Measurements from ENCODE around the gene ATP8A1. TPM values are rescaled to one million over a fixed set of nuclear protein-coding genes. Genes with fewer than 3 reads are reported as not detected.

The ATP8A1 gene
- total and polyA plus RNA-seq, 2 of the 4 experiments (the other 2 are of a cell fraction) = 0.12 to 0.36 TPM

GRCh38 chr4:42498040-42498439 lies 158.9 kb downstream of the ATP8A1 start:
- dilution Hi-C loops (cut with HindIII; ENCODE audit: low sequenced_read_pairs, unreplicated experiment) (no loop called here), intact Hi-C loops (cut with micrococcal nuclease) (no loop called here), in situ Hi-C loops (cut with MboI; ENCODE audit: low sequenced_read_pairs) (no loop called here)
- H3K27ac ChIP-seq (ENCODE audit: insufficient read depth, low read length) = no peak overlapping the region
- H3K4me3 ChIP-seq (ENCODE audit: insufficient read depth, low read depth, low read length) = no peak overlapping the region
- H4K5ac ChIP-seq (ENCODE audit: low read depth, low read length) = no peak overlapping the region
- no peak overlapping the region for H2BK20ac ChIP-seq (ENCODE audit: low read depth, low read length)
- no peak overlapping the region for H4K8ac ChIP-seq (ENCODE audit: low read depth in 2 of 2, low read length in 2 of 2)
- no peaks in the 10 kb centered on the region for H3K36me3 ChIP-seq (ENCODE audit: control insufficient read depth, insufficient read depth, low read length)
- no peaks in the 10 kb centered on the region for H3K4me1 ChIP-seq (ENCODE audit: control insufficient read depth, insufficient read depth, low read length)
- H4K91ac ChIP-seq (ENCODE audit: insufficient read depth, low read depth, low read length) = no peak overlapping the region
- H3K18ac ChIP-seq (ENCODE audit: low read depth, low read length) = no peak overlapping the region
- no peak overlapping the region for H2AFZ ChIP-seq (replicated peaks; ENCODE audit: low read length, poor library complexity)
- no peaks in the 10 kb centered on the region for H3K79me1 ChIP-seq (ENCODE audit: low read depth in 1 of 2, low read length in 2 of 2)
- WGBS, 2 experiments (ENCODE audit: extremely low coverage in 2 of 2, insufficient read length in 1 of 2) = no CpG with 5 or more reads among the region's 2 CpGs
- no peak overlapping the region for H2BK15ac ChIP-seq (ENCODE audit: low read depth, low read length)
- H4K20me1 ChIP-seq (ENCODE audit: insufficient read depth, low read length) = no peaks in the 10 kb centered on the region
- no peak overlapping the region for H2BK120ac ChIP-seq (ENCODE audit: low read depth, low read length)
- no peaks in the 10 kb centered on the region; the same call in 1 of the 2 replicates for H3K9me1 ChIP-seq (ENCODE audit: insufficient read depth, low read length)
- no peak overlapping the region for H3K14ac ChIP-seq (replicated peaks; ENCODE audit: low read depth, low read length)
- no TSS peak for BruUV-seq (replicated peaks)
- POLR2A ChIA-PET (ENCODE audit: unreplicated experiment) = no interaction called here
- H3K56ac ChIP-seq (ENCODE audit: extremely low read depth, insufficient read depth, low read length) = no peak overlapping the region
- TF ChIP-seq RCOR1 (IDR thresholded peaks at IDR 0.05; ENCODE audit: insufficient replicate concordance, low read length) (no peak), MXI1 (IDR thresholded peaks at IDR 0.05; ENCODE audit: borderline replicate concordance, low read depth, low read length) (no peak)
- no peak overlapping the region for H2AK9ac ChIP-seq (replicated peaks; ENCODE audit: low read depth, low read length, poor library complexity)
- no peak overlapping the region for H3K4ac ChIP-seq (ENCODE audit: low read depth, low read length)
- H2AK5ac ChIP-seq (ENCODE audit: low read depth, low read length) = no peak overlapping the region
- H3K27me3 ChIP-seq (ENCODE audit: control insufficient read depth, insufficient read depth, low read length) = no peaks in the 10 kb centered on the region
- no peak overlapping the region for H3K23ac ChIP-seq (ENCODE audit: low read depth, low read length)
- no peak overlapping the region for H3K4me2 ChIP-seq (ENCODE audit: low read depth, low read length)
- CTCF ChIA-PET = no interaction called here
- H3K9ac ChIP-seq (ENCODE audit: low read depth, low read length) = no peak overlapping the region
- H2BK5ac ChIP-seq (ENCODE audit: low read depth, low read length, poor library complexity, severe bottlenecking) = no peak overlapping the region
- no peaks in the 10 kb centered on the region for H3K9me3 ChIP-seq (ENCODE audit: control insufficient read depth, insufficient read depth, low read length)
- DNase-seq = no peak
- no peak for ATAC-seq (ENCODE audit: low read depth)

Measured in IMR-90 (cell line).